Prostate gland (tissue), 2 donors: ENCODE measurements around the gene POU2AF1.

Source experiments
- CTCF ChIP-seq, 4 experiments: fragments of 200-600 bp in 2 of 4; fragments of 450-650 bp in 2 of 4; sonication (generic) in 2 of 4; IDR thresholded peaks; 1 replicate in 3 of 4; 2 replicates in 1 of 4; pipeline ENCODE4 v1.5.1; 2016 to 2019; ENCODE audit warnings: antibody characterized with exemption in 4 of 4, mild to moderate bottlenecking in 2 of 4, moderate library complexity in 2 of 4
- POLR2AphosphoS5 ChIP-seq: sonication (generic); formaldehyde crosslinking; IDR thresholded peaks from one replicate; pipeline ENCODE4 v1.6.1; 2017; ENCODE audit warnings: antibody characterized with exemption

- TF ChIP-seq POLR2AphosphoS5: no peak
- no peak for TF ChIP-seq CTCF (IDR thresholded peaks at IDR 0.05)
Measured at GRCh38 chr11:111400595-111400994, 21.5 kb upstream of the POU2AF1 start.
